GM19099 (cell line): ENCODE data around the gene UBR3.

ENCODE experiments used
- POLR2A ChIP-seq: IDR thresholded peaks from 3 replicates; pipeline ENCODE4 v1.6.1; 2011; ENCODE audit warnings: low read depth; ENCODE audit not compliant: insufficient read length; ENCODE audit errors: extremely low read depth

Gene UBR3

GRCh38 chr2:170044751-170045478 is 217.7 kb downstream of the UBR3 start:
- TF ChIP-seq POLR2A: no peak

- no peak for TF ChIP-seq POLR2A
Observed at GRCh38 chr2:170047331-170048065, 220.2 kb downstream of the UBR3 start.

GRCh38 chr2:170052151-170052550 is 224.9 kb downstream of the UBR3 start:
- TF ChIP-seq POLR2A: no peak

GRCh38 chr2:170054997-170055396 is 227.7 kb downstream of the UBR3 start:
- no peak for TF ChIP-seq POLR2A

GRCh38 chr2:170056900-170057299 is 229.6 kb downstream of the UBR3 start:
- TF ChIP-seq POLR2A: no peak

GRCh38 chr2:170063456-170064235 is 236.4 kb downstream of the UBR3 start:
- TF ChIP-seq POLR2A: no peak

GRCh38 chr2:170070778-170071177 is 243.5 kb downstream of the UBR3 start:
- no peak for TF ChIP-seq POLR2A

GRCh38 chr2:170073288-170073687 is 246.0 kb downstream of the UBR3 start:
- no peak for TF ChIP-seq POLR2A

GRCh38 chr2:170076189-170076588 is 248.9 kb downstream of the UBR3 start:
- TF ChIP-seq POLR2A: no peak

- no peak for TF ChIP-seq POLR2A
Observed at GRCh38 chr2:170077830-170078569, 250.7 kb downstream of the UBR3 start.

GRCh38 chr2:170084820-170085491 is 257.7 kb downstream of the UBR3 start:
- TF ChIP-seq POLR2A: no peak

GRCh38 chr2:170086117-170086688 is 258.9 kb downstream of the UBR3 start:
- TF ChIP-seq POLR2A: no peak

GRCh38 chr2:170086751-170087412 is 259.6 kb downstream of the UBR3 start:
- no peak for TF ChIP-seq POLR2A
